Measurements from ENCODE around the gene CCDC92B.

CCDC92B gene

DNA sequence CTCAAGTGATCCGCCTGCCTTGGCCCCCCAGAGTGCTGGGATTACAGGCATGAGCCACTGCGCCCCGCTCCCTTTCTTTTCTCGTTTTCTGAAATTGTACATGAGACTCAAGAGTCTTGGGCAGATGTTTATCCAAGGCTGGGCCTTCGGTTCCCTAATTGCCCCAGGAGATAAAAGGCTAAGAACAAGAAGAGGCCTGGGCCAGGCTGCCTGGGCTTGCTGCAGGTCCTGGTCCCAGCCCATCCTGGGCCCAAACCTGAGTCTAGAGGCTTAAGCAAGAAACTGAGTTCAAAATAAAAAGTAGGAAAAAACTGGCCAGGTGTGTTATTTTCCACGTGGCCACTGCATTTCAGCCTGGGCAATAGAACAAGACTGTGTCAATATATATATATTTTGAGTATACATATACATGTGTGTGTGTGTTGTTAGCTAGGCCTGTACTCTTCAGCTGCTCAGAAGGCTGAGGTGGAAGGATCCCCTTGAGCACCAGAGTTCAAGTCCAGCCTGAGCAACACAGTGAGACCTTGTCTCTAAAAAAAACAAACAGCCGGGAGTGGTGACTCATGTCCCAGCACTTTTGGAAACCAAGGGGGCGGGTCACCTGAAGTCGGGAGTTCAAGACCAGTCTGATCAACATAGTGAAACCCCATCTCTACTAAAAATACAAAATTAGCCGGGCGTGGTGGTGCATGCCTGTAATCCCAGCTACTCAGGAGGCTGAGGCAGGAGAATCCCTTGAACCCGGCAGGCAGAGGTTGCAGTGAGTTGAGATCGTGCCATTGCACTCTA lies 31.1 kb downstream of the CCDC92B start:
- no peak for DNase-seq

DNA sequence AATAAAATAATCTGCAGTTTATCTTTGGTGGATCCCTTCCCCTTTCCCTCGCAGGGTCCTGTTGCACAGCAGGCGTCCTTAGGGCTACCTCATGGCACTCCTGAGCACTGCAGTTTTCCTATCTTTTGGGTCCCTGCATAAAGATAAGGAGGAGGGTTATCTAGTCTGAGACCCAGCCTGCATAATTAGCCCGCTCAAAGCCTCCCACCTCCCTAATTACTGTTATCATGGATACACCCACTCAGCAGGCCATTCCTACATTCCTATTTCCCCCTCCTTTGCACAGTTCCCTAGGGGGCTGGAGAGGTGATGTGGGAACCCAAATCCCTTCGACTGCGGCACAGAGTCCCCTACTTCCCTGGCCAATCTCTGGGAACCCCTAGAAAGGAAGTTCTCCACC lies 32.8 kb downstream of the CCDC92B start:
- no peak for DNase-seq

DNA sequence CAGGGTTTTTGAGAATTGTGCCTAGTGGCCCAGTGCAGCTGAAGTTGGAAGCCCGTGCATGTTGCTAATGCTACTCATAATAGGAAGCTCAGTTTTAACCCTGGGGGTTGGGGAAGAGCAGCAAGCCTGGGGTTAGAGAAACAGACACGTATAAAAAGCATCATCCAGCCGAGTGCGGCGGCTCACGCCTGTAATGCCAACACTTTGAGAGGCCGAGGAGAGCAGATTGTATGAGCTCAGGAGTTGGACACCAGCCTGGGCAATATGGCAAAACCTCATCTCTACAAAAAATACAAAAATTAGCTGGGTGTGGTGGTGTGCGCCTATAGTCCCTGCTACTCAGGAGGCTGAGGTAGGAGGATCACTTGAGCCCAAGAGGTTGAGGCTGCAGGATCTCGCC lies 35.6 kb downstream of the CCDC92B start:
- no peak for DNase-seq

DNA sequence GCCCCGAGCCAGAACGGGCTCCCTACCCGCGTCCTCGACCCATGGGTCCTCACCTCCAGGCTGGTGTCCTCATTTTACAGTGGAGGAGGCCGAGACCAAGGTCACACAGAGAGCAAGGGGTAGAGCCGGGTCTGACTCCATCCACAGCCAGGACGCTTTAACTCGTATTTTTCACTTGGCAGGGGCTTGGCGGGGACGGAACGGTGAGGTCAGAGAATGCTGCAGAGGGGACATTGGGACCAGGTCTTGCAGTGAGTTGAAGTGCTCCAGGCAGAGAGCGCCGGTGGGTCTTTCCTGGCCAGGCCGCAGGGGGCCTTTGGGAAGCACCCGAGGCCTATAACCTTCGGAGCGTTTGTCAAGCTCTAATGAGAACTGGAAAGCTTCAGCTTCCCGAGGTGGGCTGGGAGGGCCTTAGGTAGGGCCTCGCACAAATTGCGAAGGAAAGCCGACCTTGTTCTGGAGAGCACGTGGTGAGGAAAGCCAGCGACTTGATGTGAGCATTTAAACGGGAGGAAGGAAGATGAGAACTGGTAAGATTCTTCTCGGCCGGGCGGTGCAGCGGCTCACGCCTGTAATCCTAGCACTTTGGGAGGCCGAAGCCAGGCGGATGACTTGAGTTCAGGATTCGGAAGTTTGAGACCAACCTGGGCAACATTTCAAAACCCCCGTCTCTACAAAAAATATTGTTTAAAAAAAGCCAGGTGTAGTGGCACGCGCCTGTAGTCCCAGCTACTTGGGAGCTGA lies 37.0 kb downstream of the CCDC92B start:
- DNase-seq = peak in 2 of 3 experiments; percentile 66 to 68

DNA sequence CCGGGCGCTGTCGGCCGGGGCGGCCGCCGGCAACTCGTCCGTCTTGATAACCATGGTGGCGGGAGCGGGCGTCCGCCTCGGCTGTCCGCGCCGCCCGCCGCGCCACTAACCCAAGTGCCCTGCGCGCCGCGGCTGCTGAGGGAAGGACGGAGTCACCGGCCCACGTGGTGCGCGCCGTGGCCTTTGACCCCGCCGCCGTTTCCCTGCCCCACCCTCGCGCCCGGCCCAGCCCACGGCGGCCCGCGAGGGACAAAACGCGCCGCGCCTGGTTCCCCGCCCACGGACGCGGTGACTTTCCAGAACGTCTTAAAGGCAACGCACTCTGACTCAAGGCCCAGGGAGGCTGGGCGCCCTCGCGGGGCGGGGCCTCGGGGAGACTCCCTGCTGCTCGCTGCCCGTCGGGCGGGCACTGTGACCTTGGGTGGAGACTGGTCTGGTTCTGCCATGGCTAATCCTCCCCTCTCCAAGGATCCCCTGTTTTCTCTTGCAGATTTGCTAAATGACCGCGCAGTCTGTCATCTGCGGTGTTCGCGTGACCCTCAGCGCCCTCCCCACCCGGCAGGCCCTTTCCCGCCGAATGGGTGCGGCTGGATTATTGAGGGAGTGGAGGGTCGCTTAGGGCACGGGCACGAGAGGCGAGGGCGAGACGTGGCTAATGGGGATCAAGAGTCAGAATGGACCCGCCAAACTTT lies 37.7 kb downstream of the CCDC92B start, which contains the start of gene CLUH:
TSS of gene CLUH (minus strand) at position 157 of the 692 bp plus-strand sequence. CDS start at position 54, 103 bp downstream.
- peak; percentile 89 to 95 (median 92) for DNase-seq

DNA sequence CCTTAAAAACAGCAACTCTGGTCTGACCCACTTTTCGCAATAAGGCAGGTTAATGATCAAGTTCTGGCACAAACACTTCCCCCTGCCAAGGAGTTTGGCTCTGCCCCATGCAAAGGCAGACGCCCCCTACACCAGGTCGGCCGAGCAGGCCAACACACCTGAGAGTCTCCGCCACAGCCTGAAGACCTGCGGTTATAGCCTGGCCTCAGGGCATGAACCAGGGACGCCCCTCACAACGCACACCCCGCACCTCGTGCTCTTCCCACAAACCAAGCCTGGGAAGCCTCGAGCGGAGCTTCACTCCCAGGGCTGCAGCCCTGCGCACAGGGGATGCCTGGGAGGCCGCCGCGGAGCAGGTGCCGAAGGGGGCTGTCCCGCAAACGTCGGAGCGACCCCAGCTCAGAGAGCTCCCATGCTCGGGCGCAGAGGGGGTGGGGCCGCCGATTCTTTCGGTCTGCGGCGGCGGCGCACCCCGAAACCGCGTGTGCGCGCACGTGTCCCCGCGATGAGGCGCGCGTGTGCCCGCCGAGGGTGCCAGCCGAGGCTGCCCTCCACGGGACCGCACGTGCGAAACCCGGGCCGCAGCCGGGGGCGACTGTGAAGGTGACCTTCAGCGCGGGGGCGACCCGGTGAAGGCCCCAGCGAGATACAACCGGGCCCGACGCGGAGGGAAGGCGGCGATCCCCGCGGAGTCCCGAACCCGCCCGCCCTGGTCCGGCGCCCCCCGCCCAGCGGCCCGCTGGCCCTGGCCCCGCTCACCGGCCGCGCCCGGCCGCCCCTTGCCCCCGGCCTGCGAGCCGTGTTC lies 38.4 kb downstream of the CCDC92B start:
- DNase-seq = peak in 2 of 3 experiments; percentile 27 to 35

DNA sequence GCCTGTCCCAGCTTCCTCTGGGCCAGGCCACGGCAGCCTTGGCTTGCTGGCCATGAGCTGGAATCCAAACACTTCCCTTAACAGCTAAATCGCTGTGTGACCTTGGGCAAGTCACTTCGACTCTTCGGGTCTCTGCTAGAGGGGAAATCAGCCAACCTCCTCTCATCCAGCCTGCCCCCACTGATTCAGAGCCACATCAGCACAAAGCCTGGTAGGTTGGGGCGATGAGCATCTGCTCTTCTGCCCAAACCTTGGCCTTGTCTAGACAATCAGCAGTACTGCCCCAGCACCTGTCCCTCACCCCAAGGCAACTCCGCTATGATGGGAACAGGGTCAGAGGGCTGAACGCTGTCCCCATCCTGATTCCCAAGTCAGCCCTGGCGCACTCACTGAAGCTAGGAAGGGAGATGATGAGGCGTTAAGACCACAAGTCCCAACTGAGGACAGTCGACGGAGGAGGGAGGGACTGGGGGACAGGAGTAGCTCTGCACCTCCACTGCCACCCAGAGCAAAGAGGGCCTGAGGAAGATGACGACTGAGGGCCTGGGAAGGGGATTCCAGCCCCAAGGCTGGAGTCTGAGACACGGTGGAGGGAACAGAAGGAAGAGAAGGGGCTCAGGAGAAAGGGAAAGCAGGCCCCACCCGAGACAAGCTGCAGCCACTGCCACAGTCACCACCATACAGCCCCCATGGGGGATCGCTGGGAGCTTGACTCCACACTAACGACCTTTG lies 39.2 kb downstream of the CCDC92B start:
- DNase-seq = no peak

DNA sequence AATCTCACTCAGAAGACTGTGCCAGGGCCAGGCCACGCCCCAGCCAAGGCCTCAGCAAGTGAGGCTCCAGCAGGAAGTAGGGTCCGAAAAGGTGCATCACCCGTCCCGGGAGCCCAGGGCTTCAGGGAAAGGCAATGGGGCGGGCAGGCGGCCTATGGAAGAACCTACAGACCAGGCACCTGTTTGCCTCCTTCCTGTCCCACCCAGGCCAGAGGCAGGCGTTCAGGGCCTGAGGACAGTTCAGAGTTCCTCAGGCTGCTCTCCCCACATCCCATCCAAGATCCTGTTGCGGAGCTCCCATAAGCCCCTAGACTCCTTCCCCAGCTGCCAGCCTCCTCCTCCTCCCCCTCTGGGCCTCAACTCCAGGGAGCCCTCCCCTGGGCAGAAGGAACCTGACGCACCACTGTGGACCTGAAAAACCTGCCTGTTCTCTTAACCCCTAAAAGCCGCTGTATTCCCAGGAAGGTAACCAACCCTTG lies 40.2 kb downstream of the CCDC92B start:
- no peak for DNase-seq

DNA sequence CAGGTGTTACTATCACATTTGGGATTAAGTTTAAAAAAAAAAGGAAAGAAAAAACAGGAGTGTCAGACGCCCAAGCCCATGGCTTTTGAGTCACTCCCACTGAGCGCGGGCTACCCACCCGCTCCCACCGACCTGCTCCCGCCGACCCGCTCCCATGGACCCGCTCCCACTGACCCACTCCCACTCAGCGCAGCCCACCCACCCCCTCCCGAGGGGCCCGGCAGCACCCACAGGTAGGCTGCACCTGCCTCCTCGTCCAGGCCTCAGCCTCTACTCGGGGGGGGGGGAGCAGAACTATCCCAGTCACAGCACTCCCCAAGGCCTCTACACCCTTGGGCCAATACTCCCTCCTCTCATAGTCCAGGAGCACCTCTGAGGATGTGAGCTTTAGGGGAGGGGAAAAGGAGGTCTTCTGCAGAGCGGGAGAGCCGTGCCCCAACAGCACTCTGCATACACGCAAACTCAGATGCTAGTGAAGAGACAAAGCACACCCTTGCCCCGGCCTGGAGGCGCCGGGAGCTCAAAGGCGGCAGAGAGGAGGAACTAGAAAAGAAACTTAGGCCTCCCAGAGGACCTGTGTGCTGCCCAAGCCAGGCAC lies 40.8 kb downstream of the CCDC92B start:
- DNase-seq = no peak

DNA sequence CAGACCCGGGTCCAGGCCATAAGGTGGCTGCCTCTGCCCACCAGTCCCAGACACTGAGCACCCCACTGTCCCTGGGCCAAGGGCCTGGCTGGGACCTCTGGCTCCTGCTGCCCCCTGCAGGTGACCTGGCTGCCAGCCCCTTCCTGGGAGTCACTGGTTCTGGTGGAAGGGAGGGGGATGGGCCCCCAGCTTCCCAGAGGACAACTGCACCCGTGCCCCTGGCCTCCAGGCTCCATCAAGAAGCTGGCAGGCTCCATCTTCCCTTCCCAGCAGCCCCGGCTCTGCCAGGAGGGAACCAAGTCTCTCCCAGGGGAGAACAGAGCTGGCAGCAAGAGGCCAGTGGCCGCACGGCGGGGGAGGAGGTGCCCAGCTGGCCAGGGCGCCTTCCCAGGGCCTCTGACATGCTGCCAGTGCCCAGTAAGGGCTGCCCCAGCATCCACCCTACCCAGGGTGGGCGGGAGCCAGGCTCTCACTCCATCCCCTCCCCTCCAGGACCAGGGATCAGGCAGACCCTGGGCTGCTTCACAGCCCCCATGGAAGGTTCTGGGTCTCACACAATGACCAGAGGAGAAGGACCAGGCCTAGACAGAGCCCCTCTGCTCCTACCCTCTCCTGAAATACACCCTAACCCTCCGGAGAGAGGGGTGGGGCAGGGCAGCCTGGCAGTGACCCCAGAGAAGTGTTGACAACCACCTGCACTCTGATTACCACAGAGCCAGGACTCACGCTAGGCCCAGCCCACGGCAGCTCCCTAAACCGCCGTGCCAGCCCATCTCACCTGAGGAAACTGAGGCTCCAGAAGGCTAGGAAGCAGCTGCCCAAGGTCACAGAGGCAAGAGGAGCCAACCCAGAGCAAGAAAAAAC lies 41.5 kb downstream of the CCDC92B start:
- DNase-seq = no peak

DNA sequence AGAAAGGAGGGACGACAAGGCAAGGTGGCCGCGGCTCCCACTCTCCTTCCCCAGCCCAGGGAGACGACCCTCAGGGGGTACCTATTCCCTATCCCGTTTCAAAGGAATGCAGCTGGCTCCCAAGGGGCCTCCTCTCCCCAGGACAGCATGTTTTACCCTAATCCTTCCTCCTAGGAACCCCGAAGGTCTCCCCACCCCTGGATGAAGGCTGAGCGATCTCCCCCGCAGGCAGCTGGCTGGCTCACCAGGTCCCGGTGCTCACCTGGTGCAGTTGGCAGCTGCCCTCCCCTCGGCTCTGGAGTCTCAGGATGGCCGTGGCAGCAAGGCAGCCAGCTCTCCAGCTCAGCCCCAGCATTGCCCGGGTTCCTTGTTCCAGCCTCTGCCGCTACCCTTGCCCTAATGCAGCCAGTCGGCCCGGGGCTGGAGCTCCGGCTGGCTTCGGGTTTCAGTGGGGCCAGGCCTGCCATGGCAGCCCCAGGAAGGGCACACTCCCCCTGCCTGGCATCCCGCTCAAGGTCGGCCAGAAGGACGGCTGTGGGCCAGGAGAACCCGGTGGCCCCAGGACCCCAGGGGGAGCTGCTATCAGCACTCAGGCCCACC lies 42.4 kb downstream of the CCDC92B start:
- no peak for DNase-seq

DNA sequence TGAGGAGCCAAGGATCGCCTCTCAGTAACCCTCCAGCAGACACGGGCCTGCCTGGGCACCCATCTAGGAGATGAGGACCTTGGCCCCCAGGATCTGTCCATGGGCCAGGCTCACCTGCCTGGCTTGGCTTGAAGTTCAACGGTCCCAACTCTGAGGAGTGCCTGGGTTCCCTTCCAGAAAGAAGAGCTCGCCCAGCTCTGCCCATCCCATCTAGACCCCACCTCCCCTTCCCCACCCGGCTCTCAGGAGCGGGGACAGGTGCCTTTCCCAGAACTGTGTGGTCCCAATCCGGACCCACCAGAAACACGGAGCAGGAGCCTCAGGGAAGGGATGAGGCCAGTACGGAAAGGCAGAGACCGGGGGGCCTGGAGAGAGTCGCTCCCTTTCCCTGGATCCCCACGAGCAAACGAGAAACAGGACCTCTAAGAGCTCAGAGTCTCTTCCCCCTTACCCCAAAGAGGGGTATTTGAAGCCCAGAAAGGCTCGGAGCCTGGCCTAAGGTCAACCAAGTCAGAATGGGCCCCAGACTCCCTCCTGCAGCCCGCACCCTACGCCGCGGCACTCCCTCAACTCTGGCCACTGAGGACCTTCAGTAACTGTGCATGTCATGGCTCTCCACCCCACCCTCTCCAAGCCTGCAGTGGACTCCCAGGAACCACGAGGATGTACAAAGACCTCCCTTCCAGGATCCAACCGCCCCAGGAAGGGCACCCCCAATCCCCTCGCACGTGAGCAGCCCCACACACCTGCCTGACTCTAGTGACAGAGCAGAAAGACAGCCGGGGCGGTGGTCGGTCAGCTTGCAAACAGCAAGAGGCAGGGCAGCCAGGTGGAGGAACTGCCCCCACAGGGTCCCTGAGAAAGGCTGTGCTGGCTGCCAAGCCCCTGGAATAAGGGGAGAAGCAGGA lies 43.3 kb downstream of the CCDC92B start:
- DNase-seq = no peak

DNA sequence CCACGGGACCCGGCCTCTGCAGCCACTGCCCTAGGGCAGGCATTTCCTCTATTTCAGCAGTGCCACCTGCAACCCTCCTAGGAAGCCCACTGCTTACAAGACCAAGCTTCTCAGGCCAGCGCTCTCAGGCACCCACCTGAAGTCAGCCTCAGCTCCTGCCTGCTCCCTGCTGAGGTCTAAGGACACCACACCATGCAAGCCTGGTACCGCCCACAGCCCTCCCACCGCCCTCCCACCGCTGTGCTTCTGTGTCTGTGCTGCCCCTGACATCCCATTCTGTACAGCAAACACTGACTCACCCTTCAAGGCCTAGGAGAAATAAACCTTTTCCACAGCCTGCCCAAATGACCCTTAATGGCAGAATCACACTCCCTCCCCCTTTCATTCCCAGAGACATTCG lies 44.2 kb downstream of the CCDC92B start:
- peak in 2 of 3 experiments; percentile 3 to 15 for DNase-seq

DNA sequence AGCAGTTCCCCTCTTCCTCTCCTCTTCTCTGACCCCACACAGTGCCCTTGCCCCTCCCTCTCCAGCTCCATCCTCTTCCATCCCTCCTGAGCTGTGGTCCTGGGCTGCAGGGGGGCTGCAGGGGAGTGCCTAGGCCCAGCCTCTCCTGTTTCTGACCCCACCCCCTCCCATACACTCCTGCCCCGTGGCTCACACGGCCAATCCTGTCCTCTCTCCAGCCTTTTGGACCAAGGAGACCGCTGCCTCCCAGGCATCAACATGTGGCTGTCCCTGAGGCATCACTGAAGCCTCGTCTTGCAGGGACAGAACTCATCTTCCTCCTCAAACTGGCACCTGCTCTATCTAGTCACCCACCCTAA lies 44.6 kb downstream of the CCDC92B start:
- DNase-seq = no peak

DNA sequence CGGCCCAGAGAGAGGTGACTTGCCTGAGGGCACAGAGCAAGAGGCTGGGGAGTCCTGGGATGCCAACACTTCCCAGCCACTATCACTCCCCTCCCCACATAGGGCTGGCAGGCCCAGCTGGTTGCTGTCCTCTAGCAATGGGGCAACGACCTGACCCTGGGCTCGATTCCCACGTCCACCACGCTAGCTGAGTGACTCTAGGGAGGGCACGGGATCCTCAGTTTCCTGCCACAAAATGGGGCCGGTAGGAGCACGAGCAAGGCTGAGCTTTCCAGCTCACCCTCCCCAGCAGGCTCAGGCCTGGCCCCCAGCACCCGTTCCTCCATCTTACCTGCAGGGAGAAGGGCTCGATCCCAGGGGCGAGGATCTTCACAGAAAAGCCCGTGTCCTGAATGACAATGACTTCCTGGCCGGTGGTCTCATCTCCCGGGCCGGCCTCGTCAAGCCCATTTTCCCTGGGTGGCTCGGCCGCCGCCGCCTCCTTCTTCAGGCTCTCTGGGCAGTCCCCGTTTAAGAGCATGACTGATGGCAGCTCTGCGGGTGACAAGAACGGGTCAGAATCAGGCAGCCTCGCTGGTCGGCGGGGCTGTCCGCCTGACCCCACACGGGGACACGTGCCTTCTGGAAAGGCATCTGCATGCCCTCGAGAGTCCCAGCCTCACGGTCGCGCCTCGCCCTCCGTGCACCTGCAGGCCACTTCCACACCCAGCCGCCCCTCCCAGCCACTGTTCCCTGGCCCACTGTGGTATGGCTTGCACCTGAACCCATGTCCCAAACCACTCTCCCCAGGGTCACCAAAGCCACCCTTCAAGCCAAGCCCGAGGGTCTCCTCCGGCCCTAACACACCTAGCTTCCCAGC lies 45.2 kb downstream of the CCDC92B start:
- no peak for DNase-seq

DNA sequence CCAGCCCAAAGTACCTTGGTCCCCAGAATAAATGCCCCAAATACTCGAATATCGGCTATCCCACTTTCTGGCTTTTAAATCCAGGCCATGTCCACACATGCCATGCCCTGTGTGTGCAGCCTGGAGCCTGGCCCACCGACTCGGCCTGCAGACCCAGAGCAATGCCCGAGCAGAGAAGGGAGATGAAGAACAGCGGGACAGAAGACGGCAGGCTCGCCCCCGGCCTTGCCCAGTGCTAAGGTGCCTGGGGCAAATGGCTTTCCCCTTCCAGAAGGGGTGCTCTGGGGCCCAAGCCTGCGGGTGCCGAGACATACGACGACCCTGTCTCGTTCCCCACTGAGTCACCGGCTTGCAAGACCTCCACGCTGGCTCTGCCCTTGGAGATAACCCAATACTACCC lies 45.8 kb downstream of the CCDC92B start:
- no peak for DNase-seq

DNA sequence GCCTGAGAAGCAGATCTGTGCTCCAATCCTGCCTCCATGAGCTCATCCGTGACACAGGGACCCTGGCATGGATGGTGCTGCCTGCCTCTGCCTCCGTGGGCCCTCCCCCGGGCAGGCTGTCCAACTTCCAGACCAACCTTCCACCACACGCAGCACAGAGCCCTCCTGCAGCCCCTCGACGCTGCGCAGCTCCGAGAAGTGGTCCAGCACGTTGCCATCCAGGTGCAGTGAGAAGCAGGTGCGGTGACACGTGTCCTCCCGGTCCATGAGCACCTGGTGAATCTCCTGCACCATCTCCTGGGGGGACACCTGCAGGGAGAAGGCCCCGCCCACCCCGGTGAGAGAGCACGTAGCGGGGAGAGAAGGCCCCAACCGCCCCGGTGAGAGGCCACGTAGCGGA lies 46.3 kb downstream of the CCDC92B start:
- DNase-seq = peak in 2 of 3 experiments; percentile 28 to 59
